ENCODE measurements around the gene PLAC9.

DNA sequence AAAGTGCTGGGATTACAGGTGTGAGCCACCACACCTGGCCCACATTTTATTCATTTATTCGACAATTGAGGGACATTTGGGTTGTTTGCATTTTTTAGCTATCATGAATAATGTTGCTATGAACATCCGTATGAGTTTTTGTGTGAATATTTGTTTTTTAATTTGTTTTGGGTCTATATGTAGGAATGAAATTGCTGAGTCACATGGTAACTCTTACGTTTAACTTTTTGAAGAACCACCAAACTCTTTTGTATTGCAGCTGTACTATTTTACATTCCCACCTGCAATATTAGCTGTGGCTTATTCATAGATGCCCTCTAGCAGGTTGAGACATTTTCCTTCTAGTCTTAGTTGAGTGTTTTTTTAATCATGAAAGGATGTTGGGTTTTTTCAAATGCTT lies 14.4 kb downstream of the PLAC9 start:
- TF ChIP-seq POLR2AphosphoS5 (IDR thresholded peaks at IDR 0.05; ENCODE audit: low read depth, low read length): no peak
- TF ChIP-seq POLR2A (IDR thresholded peaks at IDR 0.05; ENCODE audit: low read depth, low read length): no peak
